ENCODE measurements around the gene DUSP15. TPM values are rescaled to one million over a fixed set of nuclear protein-coding genes. Genes with fewer than 3 reads are reported as not detected.

DUSP15 gene
- total and polyA plus RNA-seq, 2 of the 8 experiments (the other 6 are each of a cell fraction or from before 2014, with no cell fraction given): 0.91 to 3.2 TPM

DNA sequence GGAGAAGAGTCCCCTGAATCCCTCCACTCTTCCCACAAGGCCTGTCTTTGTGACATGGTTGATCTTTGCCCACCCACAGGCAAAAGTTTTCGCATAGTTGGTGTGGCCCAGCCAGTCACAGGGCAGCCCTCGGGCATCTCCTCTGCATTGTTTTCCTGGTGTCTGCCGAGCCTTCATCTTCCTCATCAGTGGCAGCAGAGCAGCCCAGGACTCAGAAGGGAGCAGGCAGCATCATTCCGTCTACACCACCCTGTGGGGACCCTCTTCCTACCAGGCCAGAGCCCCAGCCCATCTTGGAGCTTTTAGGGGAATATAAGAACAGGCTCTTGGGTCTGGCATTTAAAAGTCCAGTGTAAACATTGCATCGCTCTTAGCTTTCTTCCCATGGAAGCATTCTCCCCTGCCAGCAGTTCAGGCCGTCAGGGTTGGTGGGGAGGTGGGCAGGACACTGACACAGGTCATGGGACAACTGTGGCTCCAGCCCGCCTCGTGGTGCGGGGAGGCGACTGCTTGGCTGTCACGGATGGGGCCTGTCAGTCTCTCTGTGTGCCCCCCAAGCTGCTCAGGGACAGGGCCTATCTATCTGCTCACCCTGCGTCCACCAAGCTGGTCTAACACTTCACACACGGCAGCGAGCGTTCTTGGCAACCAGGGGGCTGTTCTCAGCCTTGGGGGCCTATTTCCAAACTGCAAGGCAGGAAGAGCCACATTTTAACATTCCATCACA, 43.3 kb upstream of the DUSP15 start:
- no peak overlapping the region for H3K4me2 ChIP-seq (ENCODE audit: insufficient read depth in 1 of 2, low read depth in 2 of 2, low read length in 2 of 2)
- WGBS, 2 experiments (ENCODE audit: extremely low coverage in 1 of 2, insufficient coverage in 1 of 2, insufficient read length in 1 of 2, insufficient replicate concordance in 2 of 2, low coverage in 1 of 2, low lambda C conversion rate in 2 of 2, missing lambda C conversion rate in 1 of 2): 88% methylated on average over 15 of the region's 15 CpGs; no CpG with 5 or more reads in 1 of the 2 experiments
- no peaks in the 10 kb centered on the region; a peak in 1 of 7 replicates for H3K27me3 ChIP-seq (replicated peaks in 1 of 4; ENCODE audit: control insufficient read depth in 3 of 4, extremely low read depth in 1 of 4, insufficient read depth in 3 of 4, low read length in 3 of 4)
- H2BK12ac ChIP-seq (ENCODE audit: low read depth, low read length): 0 out of 2 replicates have a peak overlapping the region, but pooled peaks have one; percentile 33
- H3K79me1 ChIP-seq (ENCODE audit: low read depth, low read length): no peaks in the 10 kb centered on the region
- peaks cover 2% of the 10 kb centered on the region; the same call in 1 of the 2 replicates for H3K23me2 ChIP-seq (ENCODE audit: low read depth, low read length)
- H3K9ac ChIP-seq (replicated peaks in 1 of 4; ENCODE audit: extremely low read depth in 1 of 4, low read depth in 3 of 4, low read length in 3 of 4): no peak overlapping the region
- no peak overlapping the region for H2AK5ac ChIP-seq (ENCODE audit: low read depth, low read length)
- CTCF ChIA-PET (ENCODE audit: partially characterized antibody): interaction anchor here (0.8 to 3.2 kb wide), 12 partner anchors 10 to 176 kb away, joined by 3 to 18 read pairs (median 4); partner anchors contain the start of gene PDRG1
- no peak overlapping the region for H3K14ac ChIP-seq (ENCODE audit: insufficient read length)
- no peak overlapping the region for H2BK20ac ChIP-seq (ENCODE audit: low read length)
- H4K91ac ChIP-seq (replicated peaks; ENCODE audit: insufficient read length, low read length): peak overlapping the region; percentile 46
- FAIRE-seq (no peak), DNase-seq (ENCODE audit: low read depth in 1 of 2, low spot score in 2 of 2) (no peak)
- no peak overlapping the region for H3K56ac ChIP-seq (replicated peaks; ENCODE audit: insufficient read length, low read depth, low read length)
- H3K4me3 ChIP-seq (ENCODE audit: extremely low read depth in 1 of 4, insufficient read depth in 2 of 4, low read depth in 3 of 4, low read length in 4 of 4): no peak overlapping the region
- H2BK5ac ChIP-seq (ENCODE audit: low read depth, low read length): no peak overlapping the region
- H3K36me3 ChIP-seq (ENCODE audit: control insufficient read depth in 2 of 4, insufficient read depth in 4 of 4, low read length in 3 of 4): no peaks in the 10 kb centered on the region
- no peak overlapping the region for H3K18ac ChIP-seq (ENCODE audit: extremely low read depth, low read length)
- peak overlapping the region; percentile 42 for H3K4ac ChIP-seq (replicated peaks; ENCODE audit: insufficient read length, low read depth, low read length)
- H2AFZ ChIP-seq (ENCODE audit: low read length): no peak overlapping the region; the same call in 1 of the 2 replicates
- H3K4me1 ChIP-seq (replicated peaks in 1 of 4; ENCODE audit: control insufficient read depth in 3 of 4, insufficient read depth in 4 of 4, low read length in 3 of 4): peaks cover 15 to 30% (median 21%) of the 10 kb centered on the region in 4 experiments
- H2BK15ac ChIP-seq (ENCODE audit: low read length): no peak overlapping the region
- no peak overlapping the region for H3K23ac ChIP-seq (ENCODE audit: insufficient read length)
- no peaks in the 10 kb centered on the region for H4K20me1 ChIP-seq (replicated peaks in 1 of 2; ENCODE audit: control insufficient read depth in 1 of 2, insufficient read depth in 2 of 2, low read length in 2 of 2)
- peak overlapping the region; percentile 16; the same call in 1 of the 2 replicates for H4K8ac ChIP-seq (ENCODE audit: extremely low read depth, insufficient read depth, low read length)
- H3K79me2 ChIP-seq (ENCODE audit: control insufficient read depth in 1 of 2, insufficient read depth in 2 of 2, low read length in 2 of 2): no peaks in the 10 kb centered on the region
- H4K5ac ChIP-seq (ENCODE audit: insufficient read length, low read depth, low read length): no peak overlapping the region
- H3K9me3 ChIP-seq (ENCODE audit: insufficient read depth in 2 of 2, low read depth in 1 of 2, low read length in 1 of 2): no peaks in the 10 kb centered on the region
- H3K27ac ChIP-seq (ENCODE audit: low read depth, low read length): no peak overlapping the region
- H2BK120ac ChIP-seq (replicated peaks; ENCODE audit: low read depth, low read length): peak overlapping the region; percentile 50
- POLR2A ChIA-PET (ENCODE audit: partially characterized antibody): interaction anchor here (1.7 kb wide), 1 partner anchor 43 kb away, joined by 3 read pairs; the partner anchor contains the start of genes DUSP15 and TTLL9
- TF ChIP-seq FOSL1 (IDR thresholded peaks at IDR 0.05; ENCODE audit: insufficient read depth, low read depth, low read length) (no peak), CBX5 (IDR thresholded peaks at IDR 0.05; ENCODE audit: low read depth, low read length) (no peak), CREB1 (IDR thresholded peaks at IDR 0.05) (no peak)

Measured in H1 (cell line).